ENCODE data around the gene FBXL13.

DNA sequence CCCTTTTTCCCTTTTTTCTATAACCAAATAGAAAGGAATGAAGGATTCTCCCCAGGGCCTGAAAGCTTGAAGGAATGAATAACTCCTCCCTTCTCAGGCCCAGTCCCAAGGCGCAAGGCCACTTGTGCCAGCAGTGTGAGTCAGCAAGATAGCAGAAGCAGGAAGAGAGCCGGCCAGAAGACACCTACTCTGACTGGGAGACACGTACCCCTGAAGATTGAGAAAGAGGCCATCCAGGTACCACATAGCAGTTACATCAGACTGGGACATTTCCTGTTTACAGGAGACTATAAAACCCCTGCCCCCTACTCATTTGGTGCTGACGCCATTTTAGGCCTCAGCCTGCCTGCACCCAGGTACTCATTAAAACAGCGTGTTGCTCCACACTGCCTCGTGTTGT lies 96.3 kb downstream of the FBXL13 start:
- TF ChIP-seq, protein P1, sequence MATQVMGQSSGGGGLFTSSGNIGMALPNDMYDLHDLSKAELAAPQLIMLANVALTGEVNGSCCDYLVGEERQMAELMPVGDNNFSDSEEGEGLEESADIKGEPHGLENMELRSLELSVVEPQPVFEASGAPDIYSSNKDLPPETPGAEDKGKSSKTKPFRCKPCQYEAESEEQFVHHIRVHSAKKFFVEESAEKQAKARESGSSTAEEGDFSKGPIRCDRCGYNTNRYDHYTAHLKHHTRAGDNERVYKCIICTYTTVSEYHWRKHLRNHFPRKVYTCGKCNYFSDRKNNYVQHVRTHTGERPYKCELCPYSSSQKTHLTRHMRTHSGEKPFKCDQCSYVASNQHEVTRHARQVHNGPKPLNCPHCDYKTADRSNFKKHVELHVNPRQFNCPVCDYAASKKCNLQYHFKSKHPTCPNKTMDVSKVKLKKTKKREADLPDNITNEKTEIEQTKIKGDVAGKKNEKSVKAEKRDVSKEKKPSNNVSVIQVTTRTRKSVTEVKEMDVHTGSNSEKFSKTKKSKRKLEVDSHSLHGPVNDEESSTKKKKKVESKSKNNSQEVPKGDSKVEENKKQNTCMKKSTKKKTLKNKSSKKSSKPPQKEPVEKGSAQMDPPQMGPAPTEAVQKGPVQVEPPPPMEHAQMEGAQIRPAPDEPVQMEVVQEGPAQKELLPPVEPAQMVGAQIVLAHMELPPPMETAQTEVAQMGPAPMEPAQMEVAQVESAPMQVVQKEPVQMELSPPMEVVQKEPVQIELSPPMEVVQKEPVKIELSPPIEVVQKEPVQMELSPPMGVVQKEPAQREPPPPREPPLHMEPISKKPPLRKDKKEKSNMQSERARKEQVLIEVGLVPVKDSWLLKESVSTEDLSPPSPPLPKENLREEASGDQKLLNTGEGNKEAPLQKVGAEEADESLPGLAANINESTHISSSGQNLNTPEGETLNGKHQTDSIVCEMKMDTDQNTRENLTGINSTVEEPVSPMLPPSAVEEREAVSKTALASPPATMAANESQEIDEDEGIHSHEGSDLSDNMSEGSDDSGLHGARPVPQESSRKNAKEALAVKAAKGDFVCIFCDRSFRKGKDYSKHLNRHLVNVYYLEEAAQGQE (IDR thresholded peaks at IDR 0.05; ENCODE audit: insufficient read depth in 1 of 2, low read depth in 2 of 2, low read length in 1 of 2), result no peak
- TF ChIP-seq, protein P2, sequence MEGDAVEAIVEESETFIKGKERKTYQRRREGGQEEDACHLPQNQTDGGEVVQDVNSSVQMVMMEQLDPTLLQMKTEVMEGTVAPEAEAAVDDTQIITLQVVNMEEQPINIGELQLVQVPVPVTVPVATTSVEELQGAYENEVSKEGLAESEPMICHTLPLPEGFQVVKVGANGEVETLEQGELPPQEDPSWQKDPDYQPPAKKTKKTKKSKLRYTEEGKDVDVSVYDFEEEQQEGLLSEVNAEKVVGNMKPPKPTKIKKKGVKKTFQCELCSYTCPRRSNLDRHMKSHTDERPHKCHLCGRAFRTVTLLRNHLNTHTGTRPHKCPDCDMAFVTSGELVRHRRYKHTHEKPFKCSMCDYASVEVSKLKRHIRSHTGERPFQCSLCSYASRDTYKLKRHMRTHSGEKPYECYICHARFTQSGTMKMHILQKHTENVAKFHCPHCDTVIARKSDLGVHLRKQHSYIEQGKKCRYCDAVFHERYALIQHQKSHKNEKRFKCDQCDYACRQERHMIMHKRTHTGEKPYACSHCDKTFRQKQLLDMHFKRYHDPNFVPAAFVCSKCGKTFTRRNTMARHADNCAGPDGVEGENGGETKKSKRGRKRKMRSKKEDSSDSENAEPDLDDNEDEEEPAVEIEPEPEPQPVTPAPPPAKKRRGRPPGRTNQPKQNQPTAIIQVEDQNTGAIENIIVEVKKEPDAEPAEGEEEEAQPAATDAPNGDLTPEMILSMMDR (IDR thresholded peaks at IDR 0.05), result no peak
- TF ChIP-seq TCF7L2 (IDR thresholded peaks at IDR 0.05; ENCODE audit: low read depth, low read length), result no peak
- TF ChIP-seq POLR2AphosphoS5 (IDR thresholded peaks at IDR 0.05; ENCODE audit: low read depth, low read length), result no peak
